OCI-M1 (cell line): ENCODE measurements around the gene NBAS.
A peak's percentile ranks its signal among the peaks of the same experiment; 100 is the strongest.
"Not testable (repeated sequence)": the region's sequence is repeated elsewhere in the genome, so short reads cannot be mapped to it uniquely, and the experiment has no call there.

Experiments
- DNase-seq: peaks from one replicate; lab custom pipeline; 2025; lab: John Stamatoyannopoulos, UW

NBAS gene

GRCh38 chr2:15210542-15210941 lies 350.6 kb downstream of the NBAS start:
- not testable (repeated sequence) for DNase-seq

GRCh38 chr2:15206419-15206818 lies 354.7 kb downstream of the NBAS start:
- DNase-seq: no peak

- DNase-seq: peak; percentile 36
Measured at GRCh38 chr2:15205562-15205961, 355.6 kb downstream of the NBAS start.

GRCh38 chr2:15201009-15201408 lies 360.1 kb downstream of the NBAS start:
- DNase-seq: peak; percentile 44

- peak; percentile 65 for DNase-seq
Measured at GRCh38 chr2:15200581-15200980, 360.6 kb downstream of the NBAS start.

- DNase-seq: no peak
Measured at GRCh38 chr2:15198051-15198450, 363.1 kb downstream of the NBAS start.

GRCh38 chr2:15195813-15196212 lies 365.3 kb downstream of the NBAS start:
- no peak for DNase-seq

GRCh38 chr2:15191789-15192188 lies 369.3 kb downstream of the NBAS start:
- DNase-seq: no peak

GRCh38 chr2:15189216-15189615 lies 371.9 kb downstream of the NBAS start:
- no peak for DNase-seq

GRCh38 chr2:15187702-15188101 lies 373.4 kb downstream of the NBAS start:
- DNase-seq: no peak

- no peak for DNase-seq
Measured at GRCh38 chr2:15186118-15186517, 375.0 kb downstream of the NBAS start.

- no peak for DNase-seq
Measured at GRCh38 chr2:15184491-15184890, 376.6 kb downstream of the NBAS start.

- DNase-seq: no peak
Measured at GRCh38 chr2:15182275-15182674, 378.9 kb downstream of the NBAS start.

GRCh38 chr2:15181092-15181745 lies 379.9 kb downstream of the NBAS start:
- DNase-seq: no peak

- DNase-seq: no peak
Measured at GRCh38 chr2:15180379-15180778, 380.8 kb downstream of the NBAS start.

- no peak for DNase-seq
Measured at GRCh38 chr2:15178946-15179345, 382.2 kb downstream of the NBAS start.

GRCh38 chr2:15177103-15177502 lies 384.0 kb downstream of the NBAS start:
- DNase-seq: peak; percentile 88

- no peak for DNase-seq
Measured at GRCh38 chr2:15176604-15177003, 384.5 kb downstream of the NBAS start.

- no peak for DNase-seq
Measured at GRCh38 chr2:15174567-15174966, 386.6 kb downstream of the NBAS start.

GRCh38 chr2:15173501-15173900 lies 387.6 kb downstream of the NBAS start:
- no peak for DNase-seq

GRCh38 chr2:15172825-15173224 lies 388.3 kb downstream of the NBAS start:
- no peak for DNase-seq

GRCh38 chr2:15170070-15170775 lies 390.9 kb downstream of the NBAS start:
- DNase-seq: no peak

- no peak for DNase-seq
Measured at GRCh38 chr2:15169326-15170069, 391.6 kb downstream of the NBAS start.
